Suprapubic skin (tissue), 4 donors: ENCODE results near the gene PSMA1. TPM values are rescaled to one million over a fixed set of nuclear protein-coding genes. Genes with fewer than 3 reads are reported as not detected.

ENCODE experiments used
- DNase-seq, 2 donors: peaks; one replicate each; pipeline ENCODE4 v3.0.0-alpha.2; 2019; ENCODE audit warnings: low spot score in 2 of 2
- H3K27ac ChIP-seq: fragments of 200-600 bp; sonication (generic); one replicate; pipeline ENCODE4 v1.5.1; 2019
- H3K27me3 ChIP-seq: fragments of 200-600 bp; sonication (generic); one replicate; pipeline ENCODE4 v1.5.1; 2019
- H3K36me3 ChIP-seq: fragments of 200-600 bp; sonication (generic); one replicate; pipeline ENCODE4 v1.5.1; 2019
- H3K4me1 ChIP-seq: fragments of 200-600 bp; sonication (generic); one replicate; pipeline ENCODE4 v1.5.1; 2019
- H3K4me3 ChIP-seq: fragments of 200-600 bp; sonication (generic); one replicate; pipeline ENCODE4 v1.5.1; 2019; ENCODE audit warnings: mild to moderate bottlenecking
- H3K9me3 ChIP-seq: fragments of 200-600 bp; sonication (generic); one replicate; pipeline ENCODE4 v1.5.1; 2019
- CTCF ChIP-seq, 2 donors: fragments of 200-600 bp in 1 of 2; fragments of 450-650 bp in 1 of 2; sonication (generic) in 1 of 2; IDR thresholded peaks; one replicate each; pipeline ENCODE4 v1.5.1; 2016 to 2019; ENCODE audit warnings: antibody characterized with exemption in 2 of 2, mild to moderate bottlenecking in 1 of 2, moderate library complexity in 1 of 2
- EP300 ChIP-seq: sonication (generic); formaldehyde crosslinking; IDR thresholded peaks from one replicate; pipeline ENCODE4 v1.6.1; 2017; ENCODE audit warnings: antibody characterized with exemption
- POLR2A ChIP-seq, 2 donors: fragments of 450-650 bp; IDR thresholded peaks; one replicate each; pipeline ENCODE4 v1.6.1; 2017; ENCODE audit warnings: antibody characterized with exemption in 2 of 2, mild to moderate bottlenecking in 2 of 2, moderate library complexity in 2 of 2
- POLR2AphosphoS5 ChIP-seq, 3 donors: sonication (generic); formaldehyde crosslinking; IDR thresholded peaks; one replicate each; pipeline ENCODE4 v1.6.1; 2017; ENCODE audit warnings: antibody characterized with exemption in 3 of 3
- WGBS: methylation state at CpG from one replicate; pipeline ENCODE4 v1.1.5; 2018; 5-methylcytosine and 5-hydroxymethylcytosine counted together
- total RNA-seq, 4 donors: library from RNA; depleted of rRNA; stranded (reverse); fragments of >200 nt; gene quantifications; one replicate each; pipeline ENCODE4 v1.1.0, GENCODE V29; 2016

The PSMA1 gene
- total RNA-seq, 4 donors from 2014 or later, result 86.1 to 115 (median 99.6) TPM

DNA sequence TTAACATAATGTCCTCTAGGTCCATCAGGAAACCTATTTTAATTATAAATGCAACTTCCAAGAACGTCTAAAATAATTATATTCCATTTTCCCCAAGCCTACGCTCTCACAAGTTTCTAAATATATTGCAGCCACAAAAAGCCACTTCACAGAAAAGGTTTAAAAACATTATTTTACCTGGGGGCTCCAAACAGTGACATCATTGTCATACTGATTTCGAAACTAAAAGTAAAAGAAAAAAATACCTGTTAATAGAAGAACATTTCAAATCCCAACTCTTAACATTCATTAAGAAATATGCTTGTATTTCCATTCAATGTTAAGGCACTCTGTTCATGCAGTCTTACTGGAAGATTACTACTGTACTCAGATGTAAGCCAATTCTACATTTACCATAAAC lies 1.4 kb downstream of the PSMA1 start:
- Histone ChIP-seq H3K4me1 (peaks cover 19% of the 10 kb centered on the region), H3K9me3 (no peaks in the 10 kb centered on the region), H3K27me3 (no peaks in the 10 kb centered on the region), H3K27ac (no peak overlapping the region), H3K4me3 (peak overlapping the region; percentile 78), H3K36me3 (peaks cover 37% of the 10 kb centered on the region)
- 62% methylated on average over 3 of the region's 3 CpGs for WGBS
- no peak for TF ChIP-seq POLR2AphosphoS5 (IDR thresholded peaks at IDR 0.05)
- no peak for TF ChIP-seq CTCF (IDR thresholded peaks at IDR 0.05)
- no peak for TF ChIP-seq POLR2A (IDR thresholded peaks at IDR 0.05)
- DNase-seq, result no peak

- TF ChIP-seq POLR2AphosphoS5 (IDR thresholded peaks at IDR 0.05) (no peak), POLR2A (IDR thresholded peaks at IDR 0.05) (no peak), CTCF (IDR thresholded peaks at IDR 0.05) (no peak), EP300 (no peak)
- 94% methylated on average over 4 of the region's 4 CpGs for WGBS
- no peak overlapping the region for H3K4me3 ChIP-seq
- H3K36me3 ChIP-seq, result peaks cover 88% of the 10 kb centered on the region
- no peaks in the 10 kb centered on the region for H3K27me3 ChIP-seq
- DNase-seq, result no peak
- H3K4me1 ChIP-seq, result peaks cover 8% of the 10 kb centered on the region
- no peaks in the 10 kb centered on the region for H3K9me3 ChIP-seq
- H3K27ac ChIP-seq, result no peak overlapping the region
Observed at GRCh38 chr11:14513800-14514199, 6.4 kb downstream of the PSMA1 start.

DNA sequence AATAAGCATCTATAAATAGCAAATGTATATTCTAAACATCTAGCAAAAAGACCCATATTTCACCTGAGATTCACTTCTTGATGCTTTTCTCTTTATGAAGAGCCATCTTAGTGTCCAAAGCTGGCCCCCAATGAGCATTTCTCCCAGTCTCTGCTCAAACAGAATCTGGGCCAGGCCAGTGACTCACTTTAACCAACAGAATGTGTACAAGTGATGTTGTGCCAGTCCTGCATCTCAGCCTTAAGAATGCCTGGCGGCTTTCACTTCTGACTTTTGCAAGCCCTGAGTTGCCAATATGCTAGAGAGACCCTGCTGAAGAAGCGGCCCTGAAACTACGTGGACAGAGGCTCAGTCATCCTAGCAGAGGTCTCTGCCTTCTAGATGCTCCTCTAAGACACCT lies 13.7 kb downstream of the PSMA1 start:
- TF ChIP-seq POLR2AphosphoS5 (IDR thresholded peaks at IDR 0.05) (no peak), CTCF (IDR thresholded peaks at IDR 0.05) (no peak), EP300 (no peak), POLR2A (IDR thresholded peaks at IDR 0.05) (no peak)
- Histone ChIP-seq H3K4me3 (no peak overlapping the region), H3K36me3 (peaks cover 82% of the 10 kb centered on the region), H3K4me1 (no peaks in the 10 kb centered on the region), H3K27ac (no peak overlapping the region), H3K27me3 (no peaks in the 10 kb centered on the region), H3K9me3 (no peaks in the 10 kb centered on the region)
- 93% methylated on average over 3 of the region's 3 CpGs for WGBS
- no peak for DNase-seq

DNA sequence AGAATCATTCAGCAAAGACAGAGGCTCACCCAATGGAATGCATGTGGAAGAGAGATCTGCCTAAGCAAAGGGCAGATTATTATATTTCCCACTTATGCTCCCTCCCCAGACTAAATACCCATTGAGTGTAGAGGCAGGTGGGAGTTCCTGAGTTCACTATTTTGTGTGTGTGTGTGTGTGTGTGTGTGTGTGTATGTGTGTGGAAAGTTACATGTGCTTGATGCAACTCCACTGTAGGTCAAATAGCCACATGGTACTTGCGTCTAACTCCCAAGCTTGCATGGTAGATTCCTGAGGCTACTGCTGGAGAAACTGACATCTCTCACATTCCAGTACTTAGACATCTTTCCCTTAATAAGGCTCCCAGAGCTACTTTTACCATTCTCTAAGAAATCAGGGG lies 17.2 kb downstream of the PSMA1 start:
- no peaks in the 10 kb centered on the region for H3K9me3 ChIP-seq
- no peak for DNase-seq
- H3K4me1 ChIP-seq, result peaks cover 18% of the 10 kb centered on the region
- peaks cover 49% of the 10 kb centered on the region for H3K36me3 ChIP-seq
- no peak overlapping the region for H3K4me3 ChIP-seq
- no peak overlapping the region for H3K27ac ChIP-seq
- TF ChIP-seq POLR2A (IDR thresholded peaks at IDR 0.05) (no peak), CTCF (IDR thresholded peaks at IDR 0.05) (no peak), EP300 (no peak), POLR2AphosphoS5 (IDR thresholded peaks at IDR 0.05) (no peak)
- no peaks in the 10 kb centered on the region for H3K27me3 ChIP-seq
- 94% methylated on average over 1 of the region's 1 CpG for WGBS

DNA sequence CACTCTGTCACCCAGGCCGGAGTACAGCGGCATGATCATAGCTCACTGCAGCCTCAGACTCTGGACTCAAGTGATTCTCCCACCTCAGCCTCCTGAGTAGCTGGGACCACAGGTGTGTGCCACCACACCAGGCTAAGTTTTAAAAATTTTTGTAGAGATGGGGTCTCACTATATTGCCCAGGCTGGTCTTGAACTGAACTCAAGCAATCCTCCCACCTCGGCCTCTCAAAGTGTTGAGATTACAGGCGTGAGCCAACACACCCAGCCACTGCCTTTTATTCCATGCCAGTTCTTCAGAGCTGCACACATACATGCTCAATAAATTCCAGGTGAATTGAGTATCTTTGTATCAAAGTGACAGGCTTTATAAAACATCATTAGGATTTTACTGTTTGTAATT lies 18.1 kb downstream of the PSMA1 start:
- DNase-seq, result no peak
- Histone ChIP-seq H3K27me3 (no peaks in the 10 kb centered on the region), H3K36me3 (peaks cover 49% of the 10 kb centered on the region), H3K9me3 (no peaks in the 10 kb centered on the region), H3K4me3 (no peak overlapping the region), H3K4me1 (peaks cover 28% of the 10 kb centered on the region), H3K27ac (no peak overlapping the region)
- TF ChIP-seq POLR2AphosphoS5 (IDR thresholded peaks at IDR 0.05) (no peak), POLR2A (IDR thresholded peaks at IDR 0.05) (no peak), EP300 (no peak), CTCF (IDR thresholded peaks at IDR 0.05) (no peak)
- 93% methylated on average over 4 of the region's 4 CpGs for WGBS
